Astrocyte (in vitro differentiated cells and primary cell): ENCODE data around the gene SMYD2. TPM values are rescaled to one million over a fixed set of nuclear protein-coding genes. Genes with fewer than 3 reads are reported as not detected.

Experiments used
- DNase-seq: peaks from one replicate; pipeline ENCODE4 v3.0.0-alpha.2; 2010; ENCODE audit warnings: low read depth
- FAIRE-seq: peaks from 2 replicates; lab custom pipeline; 2011; peaks lifted over from hg19 to GRCh38; lab: Jason Lieb, UNC
- H2AFZ ChIP-seq: 2 replicates; pipeline ENCODE4 v1.6.0; 2012; ENCODE audit warnings: low read depth, low read length, inconsistent platforms
- H3K27ac ChIP-seq: 2 replicates; pipeline ENCODE4 v1.5.1; 2011; ENCODE audit warnings: low read depth, low read length, inconsistent platforms
- H3K27me3 ChIP-seq: 2 replicates; pipeline ENCODE4 v1.6.0; 2011; ENCODE audit warnings: low read length, inconsistent platforms; ENCODE audit not compliant: insufficient read depth
- H3K36me3 ChIP-seq: 2 replicates; pipeline ENCODE4 v1.5.1; 2011; ENCODE audit warnings: low read length, inconsistent platforms; ENCODE audit not compliant: insufficient read depth
- H3K4me1 ChIP-seq: 2 replicates; pipeline ENCODE4 v1.5.1; 2011; ENCODE audit warnings: low read length, inconsistent platforms; ENCODE audit not compliant: insufficient read depth
- H3K4me2 ChIP-seq: 2 replicates; pipeline ENCODE4 v1.6.0; 2012; ENCODE audit warnings: low read length, inconsistent platforms
- H3K4me3 ChIP-seq: 2 replicates; pipeline ENCODE4 v1.5.1; 2011; ENCODE audit warnings: low read depth, mild to moderate bottlenecking, low read length, inconsistent platforms; ENCODE audit not compliant: insufficient read depth
- H3K79me2 ChIP-seq: 2 replicates; pipeline ENCODE4 v1.6.0; 2012; ENCODE audit warnings: mild to moderate bottlenecking, low read length, inconsistent platforms; ENCODE audit not compliant: insufficient read depth
- H3K9ac ChIP-seq: 2 replicates; pipeline ENCODE4 v1.6.0; 2012; ENCODE audit warnings: mild to moderate bottlenecking, low read length, inconsistent platforms
- H3K9me3 ChIP-seq: 2 replicates; pipeline ENCODE4 v1.5.1; 2012; ENCODE audit warnings: low read depth, mild to moderate bottlenecking, low read length, inconsistent platforms; ENCODE audit not compliant: insufficient read depth
- H4K20me1 ChIP-seq: 2 replicates; pipeline ENCODE4 v1.6.0; 2012; ENCODE audit warnings: low read length, inconsistent platforms; ENCODE audit not compliant: insufficient read depth
- H3K27ac Mint-ChIP-seq: one replicate; pipeline ENCODE4 v1.8.0; 2021; ENCODE audit warnings: mild to moderate bottlenecking, mixed read lengths; ENCODE audit not compliant: unreplicated experiment
- H3K27me3 Mint-ChIP-seq: one replicate; pipeline ENCODE4 v1.8.0; 2021; ENCODE audit warnings: low read depth, mixed read lengths; ENCODE audit not compliant: unreplicated experiment
- H3K36me3 Mint-ChIP-seq: one replicate; pipeline ENCODE4 v1.8.0; 2021; ENCODE audit warnings: low read depth, mixed read lengths; ENCODE audit not compliant: unreplicated experiment
- H3K4me1 Mint-ChIP-seq: one replicate; pipeline ENCODE4 v1.8.0; 2021; ENCODE audit warnings: low read depth, mixed read lengths; ENCODE audit not compliant: unreplicated experiment
- H3K4me3 Mint-ChIP-seq: one replicate; pipeline ENCODE4 v1.8.0; 2021; ENCODE audit warnings: mild to moderate bottlenecking, moderate library complexity, mixed read lengths; ENCODE audit not compliant: unreplicated experiment
- H3K9me3 Mint-ChIP-seq: one replicate; pipeline ENCODE4 v1.8.0; 2021; ENCODE audit warnings: mild to moderate bottlenecking, mixed read lengths; ENCODE audit not compliant: unreplicated experiment
- CTCF ChIP-seq: IDR thresholded peaks from 2 replicates; pipeline ENCODE4 v1.5.1; 2011; ENCODE audit warnings: low read depth, mild to moderate bottlenecking, inconsistent platforms, low read length, moderate library complexity; ENCODE audit not compliant: insufficient read depth
- EZH2 ChIP-seq: IDR thresholded peaks from 2 replicates; pipeline ENCODE4 v1.6.1; 2012; ENCODE audit warnings: mild to moderate bottlenecking, low read length, inconsistent platforms; ENCODE audit not compliant: insufficient read depth
- total RNA-seq: library from RNA; stranded (reverse); gene quantifications from 2 replicates; pipeline ENCODE4 v1.2.1, GENCODE V29; 2021

SMYD2 gene
- total RNA-seq, 1 donor from 2014 or later, result 38.6 TPM

GRCh38 chr1:214328770-214329469, 48.0 kb downstream of the SMYD2 start:
- no peak overlapping the region for H3K27ac Mint-ChIP-seq
- DNase-seq (peak; percentile 54), FAIRE-seq (peak; percentile 55)

GRCh38 chr1:214329470-214330220, 48.7 kb downstream of the SMYD2 start:
- H3K36me3 ChIP-seq, result peaks cover 7% of the 10 kb centered on the region
- Mint-ChIP-seq H3K9me3 (peaks cover 1% of the 10 kb centered on the region), H3K4me1 (peaks cover 14% of the 10 kb centered on the region), H3K36me3 (no peaks in the 10 kb centered on the region), H3K4me3 (no peak overlapping the region), H3K27me3 (no peaks in the 10 kb centered on the region), H3K27ac (peak overlapping the region; percentile 53)
- no peak overlapping the region for H2AFZ ChIP-seq
- no peaks in the 10 kb centered on the region for H3K79me2 ChIP-seq
- TF ChIP-seq CTCF (no peak), EZH2 (no peak)
- H3K9ac ChIP-seq, result no peak overlapping the region
- DNase-seq (no peak), FAIRE-seq (no peak)
- no peaks in the 10 kb centered on the region for H3K9me3 ChIP-seq
- H3K4me1 ChIP-seq, result no peaks in the 10 kb centered on the region
- H3K4me2 ChIP-seq, result no peak overlapping the region
- no peak overlapping the region for H3K4me3 ChIP-seq
- H4K20me1 ChIP-seq, result peaks cover 3% of the 10 kb centered on the region
- H3K27ac ChIP-seq, result no peak overlapping the region
- H3K27me3 ChIP-seq, result no peaks in the 10 kb centered on the region

More at GRCh38 chr1:214328770-214329469, 48.0 kb downstream of the SMYD2 start:
- H3K36me3 ChIP-seq, result peaks cover 7% of the 10 kb centered on the region
- H4K20me1 ChIP-seq, result peaks cover 3% of the 10 kb centered on the region
- no peaks in the 10 kb centered on the region for H3K4me1 ChIP-seq
- peaks cover 11% of the 10 kb centered on the region for H3K4me1 Mint-ChIP-seq
- H3K9me3 Mint-ChIP-seq, result peaks cover 1% of the 10 kb centered on the region
- H3K27me3 ChIP-seq, result no peaks in the 10 kb centered on the region
- H3K4me3 Mint-ChIP-seq, result no peak overlapping the region
- H3K36me3 Mint-ChIP-seq, result no peaks in the 10 kb centered on the region
- H3K4me2 ChIP-seq, result no peak overlapping the region
- no peak overlapping the region for H3K9ac ChIP-seq
- TF ChIP-seq EZH2 (no peak), CTCF (peak; percentile 90)
- H3K27me3 Mint-ChIP-seq, result no peaks in the 10 kb centered on the region
- H3K79me2 ChIP-seq, result no peaks in the 10 kb centered on the region
- H3K9me3 ChIP-seq, result no peaks in the 10 kb centered on the region
- no peak overlapping the region for H2AFZ ChIP-seq
- no peak overlapping the region for H3K4me3 ChIP-seq
- no peak overlapping the region for H3K27ac ChIP-seq
